GM04503 (cell line): ENCODE measurements around the gene KLK7.

Source experiments
- DNase-seq: peaks from one replicate; pipeline ENCODE4 v3.0.0-alpha.2; 2012; ENCODE audit warnings: low read depth

Gene KLK7

DNA sequence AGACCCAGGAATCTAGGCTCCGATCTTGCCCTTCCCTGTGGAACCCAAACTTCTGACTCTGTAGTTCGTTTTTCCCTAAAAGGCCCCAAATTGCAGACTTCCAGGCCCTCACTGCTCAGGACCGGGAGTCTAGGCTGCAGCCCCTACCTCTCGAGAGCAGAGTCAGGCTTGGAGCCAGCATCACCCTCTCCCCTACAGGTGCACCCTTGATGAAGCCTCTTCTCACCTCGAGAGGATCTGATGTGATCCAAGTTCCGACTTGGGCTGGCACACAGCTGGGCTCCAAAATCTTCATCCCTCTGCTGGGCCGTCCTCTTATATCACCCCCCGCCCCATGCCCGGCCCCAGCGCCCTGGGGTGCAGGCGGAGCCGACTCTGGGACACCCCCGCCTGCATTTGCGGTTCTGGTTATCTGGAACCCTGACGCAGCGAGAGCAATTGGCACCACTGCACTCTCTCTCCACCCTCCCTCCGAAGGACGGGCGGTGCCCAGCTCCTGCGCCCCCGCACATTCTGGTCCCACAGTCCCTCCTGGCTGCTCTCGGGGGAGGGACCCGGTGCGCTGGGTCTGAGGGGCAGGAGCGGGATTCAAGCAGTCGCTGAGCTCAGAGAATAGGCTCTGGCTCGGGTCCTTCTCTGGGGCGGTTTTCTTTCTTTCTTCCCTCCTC lies at the start of gene KLK7:
KLK7 (minus strand) TSS at position 293 of the 668 bp plus-strand sequence. CDS start 1,518 bp downstream, outside the sequence.
- DNase-seq = no peak

DNA sequence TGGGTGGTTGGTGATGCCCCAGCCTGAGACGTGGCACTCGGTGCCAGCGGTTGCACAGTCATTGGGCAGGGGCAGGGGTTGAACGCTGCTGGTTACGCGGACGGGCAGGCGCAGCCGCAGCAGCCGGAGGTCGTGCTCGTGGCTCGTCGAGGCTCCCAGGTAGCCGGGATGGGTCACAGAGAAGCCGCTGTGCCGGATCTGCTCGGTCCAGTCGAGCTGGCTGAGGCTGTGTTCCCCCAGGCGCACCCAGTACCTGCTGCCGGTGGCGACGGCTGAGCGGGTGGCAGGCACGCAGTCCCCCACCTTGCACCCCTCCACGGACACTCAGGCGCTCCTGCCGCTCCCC lies 48.1 kb upstream of the KLK7 start:
- no peak for DNase-seq

DNA sequence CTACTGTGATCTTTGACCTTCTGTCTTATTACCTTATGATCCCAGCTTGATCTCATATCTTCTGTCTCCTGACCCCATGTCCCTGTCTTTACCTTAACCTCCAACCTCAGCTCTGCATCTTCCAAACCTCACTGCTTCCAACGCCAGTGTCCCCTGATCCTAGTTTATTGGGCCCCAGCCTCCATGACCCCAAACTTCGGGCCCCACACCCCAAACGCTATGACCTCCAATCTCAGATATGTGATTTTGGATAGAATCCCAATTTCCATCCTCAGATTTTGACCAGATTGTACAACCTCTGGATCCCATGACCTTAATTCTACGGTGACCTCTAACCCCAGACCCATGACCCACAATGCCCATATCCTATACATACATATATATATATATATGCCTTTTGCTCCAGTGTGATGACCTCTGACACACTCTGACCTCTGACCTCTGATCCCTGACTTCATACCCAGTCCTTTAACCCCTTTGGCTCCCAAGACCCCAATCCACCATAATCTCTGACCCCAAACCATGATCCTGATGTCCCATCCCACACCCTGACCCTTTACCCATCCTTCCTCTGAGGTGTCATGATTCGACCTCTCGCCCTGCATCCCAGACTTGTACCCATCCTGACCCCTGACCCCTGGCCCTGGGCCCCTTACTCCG lies 47.6 kb upstream of the KLK7 start:
- no peak for DNase-seq

DNA sequence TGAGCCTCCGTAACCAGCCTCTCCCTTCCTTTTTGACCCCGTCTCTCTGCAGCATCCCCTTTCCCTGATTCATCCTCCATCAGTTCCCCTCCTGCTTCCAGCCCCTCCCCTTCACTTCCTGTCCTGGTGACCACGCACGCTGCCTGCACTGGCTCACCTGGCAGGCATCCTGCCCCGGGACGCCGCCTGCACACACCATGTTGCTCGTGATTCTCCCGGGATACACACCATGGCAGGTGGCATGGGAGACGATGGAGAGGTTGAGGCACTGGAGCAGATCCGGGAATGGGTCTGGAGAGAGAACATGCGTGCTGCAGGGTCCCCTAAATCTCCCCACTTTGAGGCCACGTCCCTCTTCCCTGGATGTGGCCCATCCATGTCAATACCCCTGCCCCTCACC lies 46.9 kb upstream of the KLK7 start:
- no peak for DNase-seq

DNA sequence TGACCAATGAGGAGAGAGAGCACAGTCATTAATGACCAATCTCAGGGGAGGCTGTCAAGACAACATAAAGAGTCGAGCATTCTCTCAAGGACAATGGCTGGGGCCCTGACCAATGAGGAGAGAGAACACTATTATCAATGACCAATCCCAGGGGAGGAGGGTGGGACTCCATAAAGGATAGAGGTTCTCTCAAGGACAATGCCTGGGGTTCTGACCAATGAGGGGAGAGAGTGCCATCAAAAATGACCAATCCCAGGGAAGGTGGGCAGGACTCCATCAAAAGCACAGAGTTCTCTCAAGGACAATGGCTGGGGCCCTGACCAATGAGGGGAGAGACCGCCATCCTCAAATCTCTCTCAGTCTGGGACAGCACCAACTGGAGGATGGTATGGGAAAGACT lies 46.0 kb upstream of the KLK7 start:
- DNase-seq = no peak

DNA sequence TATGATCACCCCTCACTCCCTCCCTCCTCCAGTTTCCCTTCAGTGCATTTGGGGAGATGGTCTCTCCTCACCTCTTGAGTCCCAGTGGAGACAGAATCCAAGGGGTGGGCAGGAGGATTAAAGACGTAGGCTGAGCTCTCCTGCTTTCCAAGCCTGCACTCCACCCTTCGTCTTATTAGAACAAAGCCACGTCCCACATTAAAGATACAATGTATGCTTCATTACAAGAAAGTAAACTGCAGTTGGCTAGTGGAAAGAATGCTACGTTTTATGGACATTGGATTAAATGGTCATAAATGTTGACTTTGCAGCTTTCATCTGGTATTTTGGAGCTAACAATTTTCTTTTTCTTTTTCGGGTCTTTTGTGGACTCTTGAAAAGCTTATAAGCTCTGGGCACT lies 44.2 kb upstream of the KLK7 start:
- no peak for DNase-seq

DNA sequence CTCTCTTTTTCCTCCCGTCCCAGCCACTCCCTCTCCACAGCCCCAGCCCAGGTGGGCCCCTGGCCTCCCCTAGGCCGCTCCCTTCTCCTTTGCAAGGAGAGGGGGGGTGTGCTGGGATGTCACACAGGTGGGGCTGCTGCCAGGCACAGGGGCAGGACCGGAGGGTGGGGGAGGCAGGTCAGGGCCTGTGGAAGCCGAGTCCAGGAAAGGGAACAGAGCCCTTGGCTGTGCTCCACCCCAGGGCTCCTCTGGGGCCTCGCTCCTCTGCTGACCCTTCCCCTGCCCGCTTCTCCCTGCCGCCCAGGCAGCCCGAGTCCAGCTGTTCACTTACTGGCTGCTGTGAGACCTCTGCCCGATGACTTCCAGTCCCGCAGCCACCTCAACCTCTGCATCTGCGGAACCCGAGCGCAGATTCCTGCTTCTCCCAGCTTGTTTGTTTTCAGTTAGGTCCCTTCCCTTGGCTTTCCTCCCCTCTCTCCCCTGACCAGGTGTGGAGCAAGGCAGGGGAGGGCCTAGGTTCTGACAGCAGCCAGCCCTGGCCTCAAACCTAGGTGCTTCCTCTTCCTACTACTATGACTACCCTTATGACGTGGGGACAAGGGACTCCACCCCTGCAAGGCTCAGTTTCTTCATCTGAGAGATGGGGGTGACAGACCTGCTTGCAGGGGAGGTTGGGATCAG lies 43.5 kb upstream of the KLK7 start:
- no peak for DNase-seq

DNA sequence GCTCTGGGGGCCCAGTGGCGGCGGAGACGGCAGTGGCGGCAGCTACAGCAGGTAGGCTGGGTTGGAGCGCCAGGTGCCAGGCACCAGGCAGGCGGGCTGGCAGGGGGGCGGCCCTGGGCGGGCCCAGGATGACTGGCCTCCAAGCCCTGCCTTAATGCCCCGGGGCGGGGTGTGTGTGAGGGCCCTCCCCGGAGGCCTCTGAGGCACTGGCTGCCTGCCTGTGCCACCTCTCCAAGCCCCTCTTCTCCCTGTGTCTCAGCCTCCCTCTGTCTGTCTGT lies 42.8 kb upstream of the KLK7 start, which contains the start of gene KLK11:
KLK11 (minus strand) TSS at position 63 of the 278 bp plus-strand sequence. CDS start 985 bp downstream, outside the sequence.
- DNase-seq = no peak

DNA sequence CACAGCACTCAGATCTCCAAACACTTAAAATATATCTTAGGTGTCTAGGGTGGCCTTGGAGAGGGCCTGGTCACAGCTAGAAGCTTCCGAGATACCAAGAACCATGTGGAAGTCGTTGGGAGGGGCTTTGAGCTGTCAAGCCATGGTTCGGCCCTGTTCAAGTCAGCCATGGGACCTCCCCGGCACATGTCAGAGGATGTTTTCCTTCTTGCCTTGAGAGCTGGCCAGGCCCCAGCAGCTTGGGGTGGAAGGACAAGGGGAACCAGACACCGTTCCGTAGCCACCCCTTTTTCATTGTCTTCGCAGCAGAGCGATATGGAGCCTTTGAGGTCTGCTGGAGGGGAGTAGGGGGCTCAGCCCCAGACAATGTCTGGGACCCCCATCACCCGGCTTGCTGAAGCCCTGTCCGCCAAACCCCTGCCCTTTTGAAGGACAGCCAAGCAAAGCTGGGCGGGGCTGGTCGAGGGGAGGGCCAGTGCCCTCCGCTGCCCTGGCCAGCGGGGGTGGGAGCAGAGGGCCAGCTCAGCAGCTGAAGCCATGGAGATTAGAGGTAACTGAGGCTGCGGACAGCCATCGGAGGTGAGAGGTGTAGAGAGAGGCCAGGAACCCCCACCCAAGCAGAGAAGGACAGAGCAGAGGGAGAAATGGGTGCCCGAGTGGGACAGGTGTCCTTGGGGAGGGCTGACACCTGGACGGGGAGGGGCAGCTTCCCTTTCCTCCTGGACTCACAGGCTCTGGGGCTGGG lies 42.3 kb upstream of the KLK7 start:
- DNase-seq = no peak

DNA sequence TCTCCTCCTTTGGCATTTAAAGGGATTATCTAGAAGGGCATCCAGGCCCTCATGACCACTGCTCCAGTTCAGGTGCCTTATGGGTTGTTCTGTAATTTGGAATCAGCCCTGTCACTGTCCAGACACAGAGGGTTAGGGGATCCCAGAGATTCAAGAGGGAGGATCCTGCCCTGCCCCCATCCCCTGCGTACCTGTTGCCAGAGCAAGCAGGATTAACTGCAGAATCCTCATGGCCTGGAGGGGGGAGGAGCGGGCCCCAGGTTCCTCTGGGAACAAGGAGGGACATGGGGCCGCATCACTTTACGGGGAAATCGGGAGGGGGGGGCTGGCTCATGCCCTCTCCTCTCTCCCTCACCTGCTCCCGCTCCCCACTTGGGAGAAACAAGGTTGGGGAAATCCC lies 41.7 kb upstream of the KLK7 start:
- no peak for DNase-seq

DNA sequence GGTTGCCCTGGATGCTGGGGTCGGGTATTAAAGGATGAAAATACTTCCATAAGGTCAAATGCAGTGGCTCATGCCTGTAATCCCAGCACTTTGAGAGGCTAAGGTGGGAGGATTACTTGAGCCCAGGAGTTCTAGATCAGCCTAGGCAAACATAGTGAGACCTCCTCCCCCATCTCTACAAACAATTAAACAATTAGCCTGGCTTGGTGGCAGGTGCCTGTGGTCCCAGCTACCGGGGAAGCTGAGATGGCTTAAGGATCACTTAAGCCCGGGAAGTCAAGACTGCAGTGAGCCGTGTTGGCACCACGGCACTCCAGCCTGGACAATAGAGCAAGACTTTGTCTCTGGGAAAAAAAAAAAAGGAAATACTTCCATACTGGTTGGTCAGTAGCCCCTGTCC lies 41.2 kb upstream of the KLK7 start:
- no peak for DNase-seq

DNA sequence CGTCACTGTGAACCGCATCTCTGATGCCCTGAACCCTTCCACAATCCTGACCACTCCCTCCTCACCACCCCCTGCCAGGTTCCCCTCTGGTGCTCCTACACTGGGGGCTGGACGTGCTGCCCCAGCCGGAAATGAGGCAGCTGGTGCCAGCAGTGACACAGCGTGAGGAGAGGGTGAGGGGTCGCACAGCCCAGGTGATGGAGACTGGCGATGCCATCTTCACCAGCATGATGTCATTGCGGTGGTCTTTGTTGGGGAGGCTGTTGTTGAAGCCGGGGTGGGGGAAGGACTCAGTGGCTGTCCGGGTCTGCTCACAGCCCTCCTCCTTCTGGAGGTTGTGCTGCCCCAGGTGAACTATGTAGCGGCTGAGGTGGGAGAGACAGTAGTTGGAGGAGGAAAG lies 40.2 kb upstream of the KLK7 start:
- no peak for DNase-seq

DNA sequence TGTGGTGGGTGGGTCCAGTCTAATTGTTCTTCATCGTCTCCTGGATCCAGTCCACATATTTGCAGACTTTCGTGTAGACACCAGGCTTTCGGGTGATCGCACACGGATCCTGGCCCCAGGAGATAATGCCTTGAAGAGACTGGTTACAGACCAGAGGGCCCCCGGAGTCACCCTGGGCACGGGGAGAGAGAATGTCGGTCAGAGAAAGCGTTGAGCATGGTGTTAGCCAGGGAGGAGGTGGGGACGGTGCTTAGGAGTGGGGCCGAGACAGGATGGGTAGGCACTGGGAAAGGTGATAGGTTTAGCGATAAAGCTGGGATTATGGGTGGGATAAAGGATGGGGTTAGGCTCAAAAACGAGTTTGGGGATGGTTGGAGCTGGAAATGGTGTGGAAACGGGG lies 38.8 kb upstream of the KLK7 start:
- no peak for DNase-seq

DNA sequence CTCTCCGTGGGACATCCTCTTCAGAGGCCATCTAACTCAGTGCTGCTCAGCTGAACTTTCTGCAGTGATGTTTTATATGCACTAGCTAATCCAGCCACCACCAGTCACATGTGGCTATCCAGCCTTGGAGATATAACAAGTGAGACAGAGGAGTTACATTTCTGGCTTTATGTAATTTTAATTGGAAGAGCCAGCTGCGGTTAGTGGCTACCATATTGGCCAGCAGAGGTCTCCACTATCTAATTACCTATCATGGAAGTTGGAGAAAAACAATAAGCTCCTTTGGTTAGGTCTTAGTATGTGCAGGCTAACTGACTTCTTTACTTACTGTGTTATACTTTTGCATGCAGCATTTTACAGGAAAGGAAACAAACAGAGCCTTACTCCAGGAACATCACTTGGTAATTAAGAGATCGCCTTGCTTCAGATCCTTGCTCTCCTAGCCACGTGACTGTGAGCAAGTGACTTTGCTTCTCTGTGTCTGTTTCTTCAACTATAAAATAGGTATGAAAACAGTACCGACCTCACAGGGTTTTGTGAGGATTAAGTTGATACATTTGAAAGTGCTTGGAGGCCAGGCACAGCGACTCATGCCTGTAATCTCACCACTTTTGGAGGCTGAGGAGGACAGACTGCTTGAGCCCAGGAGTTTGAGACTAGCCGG lies 37.4 kb upstream of the KLK7 start:
- no peak for DNase-seq

DNA sequence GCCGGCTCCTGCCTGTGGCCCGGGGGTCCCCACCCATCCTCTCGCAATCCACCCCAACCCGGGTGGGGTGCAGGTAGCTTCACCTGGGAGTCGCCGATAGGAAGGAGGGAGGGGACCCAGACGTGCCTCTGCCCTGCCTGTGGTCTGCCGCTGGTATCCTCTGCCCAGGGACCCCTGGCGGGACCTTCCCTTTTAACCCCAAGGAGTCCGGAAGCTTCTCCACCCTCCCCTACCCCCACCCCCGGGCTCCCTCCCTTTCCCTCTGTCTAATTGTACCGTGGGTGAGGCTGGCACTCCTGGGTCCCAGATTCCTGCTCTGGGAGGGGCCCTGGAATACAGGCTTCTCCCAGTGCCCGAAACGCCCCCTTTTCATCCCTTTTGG lies 35.8 kb upstream of the KLK7 start, which contains the start of gene KLK10:
KLK10 (minus strand) TSS at position 166 of the 382 bp plus-strand sequence. CDS start 579 bp downstream, outside the sequence.
- DNase-seq = no peak

DNA sequence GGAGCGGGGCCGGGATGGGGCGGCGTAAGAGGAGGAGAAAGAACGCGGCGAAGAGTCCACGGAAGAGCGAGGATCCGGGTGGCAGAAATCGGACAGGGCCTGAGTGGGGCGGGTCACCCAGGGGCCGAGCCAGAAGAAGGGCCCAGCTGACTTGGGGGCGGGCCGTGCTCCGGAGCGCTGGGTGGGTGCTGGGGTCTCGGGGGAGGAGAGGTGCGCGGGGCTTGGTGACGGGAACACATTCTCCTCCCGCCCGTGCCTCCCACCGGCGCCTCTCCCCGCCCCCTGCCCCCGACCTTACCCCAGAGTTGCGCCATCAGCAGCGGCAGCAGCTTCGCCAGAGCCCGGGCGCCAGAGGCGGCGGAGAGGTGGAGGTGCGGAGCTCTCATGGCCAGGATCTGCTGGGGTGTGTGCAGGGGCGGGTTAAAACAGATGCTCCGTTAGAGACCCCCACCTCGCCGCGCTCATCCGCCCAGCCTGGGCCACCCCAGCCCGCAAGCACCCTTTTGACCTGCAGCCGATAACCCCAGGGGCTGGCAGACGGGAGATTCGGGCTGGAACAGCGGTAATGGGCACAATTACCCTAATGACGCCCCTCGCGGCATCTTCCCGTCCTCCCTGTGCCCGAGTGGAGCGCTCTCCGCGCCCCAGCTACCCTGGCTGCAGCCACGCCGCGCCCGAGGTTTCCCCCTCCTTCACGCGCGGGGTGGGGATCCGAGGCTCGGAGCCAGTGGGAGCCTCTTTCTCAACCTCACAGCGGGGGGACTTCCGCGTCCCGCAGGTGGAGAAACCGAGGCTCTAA lies 35.2 kb upstream of the KLK7 start:
- DNase-seq = no peak

DNA sequence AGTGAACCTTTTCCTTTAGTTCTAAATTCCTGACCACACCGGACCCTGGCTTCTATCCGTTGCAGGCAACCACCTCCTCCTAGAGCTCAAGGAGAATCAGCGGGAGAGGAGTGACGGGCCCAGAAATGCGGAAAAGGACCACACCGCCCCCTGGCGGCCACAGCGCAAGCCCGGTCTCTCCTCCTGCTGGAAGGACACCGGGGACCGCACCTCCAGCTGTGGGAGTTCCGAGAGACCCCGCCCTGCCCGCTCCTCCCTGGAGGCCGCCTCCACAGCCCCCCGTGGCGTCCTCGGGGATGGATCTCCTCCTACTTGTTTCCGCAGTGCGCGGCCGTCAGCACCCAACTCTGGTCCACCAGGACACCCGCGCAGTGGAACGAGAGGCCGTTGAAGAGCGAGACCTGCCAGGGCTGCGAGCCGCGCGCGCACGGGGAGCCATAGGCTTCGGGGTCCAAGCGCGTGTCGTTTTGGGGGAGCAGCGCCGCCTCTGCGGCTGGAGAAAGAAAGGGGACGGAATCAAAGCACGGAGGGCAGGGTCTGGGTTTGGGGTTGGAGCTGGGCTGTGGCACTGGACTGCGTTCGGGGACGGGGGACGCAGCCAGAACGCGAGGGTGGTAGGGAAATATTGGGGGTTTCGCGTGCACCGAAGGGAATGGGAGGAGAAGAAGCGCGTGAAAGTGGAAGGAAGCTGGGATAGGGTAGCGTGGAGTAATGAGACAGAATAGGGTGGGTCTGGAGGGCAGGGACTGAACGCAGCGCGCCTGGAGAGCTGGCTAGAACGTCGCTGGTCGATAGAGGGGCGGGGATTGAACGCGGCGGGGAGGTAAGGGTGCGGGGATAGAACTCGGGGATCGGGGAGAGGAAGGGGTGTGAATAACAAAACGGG lies 33.3 kb upstream of the KLK7 start:
- no peak for DNase-seq

DNA sequence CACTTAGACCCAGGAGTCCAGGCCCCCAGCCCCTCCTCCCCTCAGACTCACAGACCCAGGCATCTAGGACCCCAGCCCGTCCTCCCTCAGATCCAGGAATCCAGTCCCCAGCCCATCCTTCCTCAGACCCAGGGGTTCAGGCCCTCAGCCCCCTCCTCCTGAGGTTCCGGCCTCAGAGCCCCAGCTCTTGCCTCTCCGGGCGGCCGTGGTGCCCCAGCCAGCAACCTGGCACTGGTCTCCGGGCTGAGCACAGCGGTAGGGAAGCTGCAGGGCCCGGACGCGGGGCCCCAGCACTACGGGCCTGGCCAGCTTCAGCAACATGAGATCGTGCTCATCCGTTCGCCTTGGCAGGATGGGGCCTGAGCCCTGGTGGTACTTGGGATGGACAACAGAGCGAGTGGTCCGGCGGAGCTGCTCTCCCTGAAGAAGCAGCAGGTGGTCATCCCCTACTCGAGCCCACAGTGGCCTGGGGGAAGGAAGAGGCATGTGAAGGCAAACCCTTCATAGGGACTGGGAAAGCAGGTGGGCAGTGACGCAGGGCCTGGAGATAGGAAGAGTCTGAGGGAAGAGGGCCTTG lies 32.1 kb upstream of the KLK7 start:
- no peak for DNase-seq

DNA sequence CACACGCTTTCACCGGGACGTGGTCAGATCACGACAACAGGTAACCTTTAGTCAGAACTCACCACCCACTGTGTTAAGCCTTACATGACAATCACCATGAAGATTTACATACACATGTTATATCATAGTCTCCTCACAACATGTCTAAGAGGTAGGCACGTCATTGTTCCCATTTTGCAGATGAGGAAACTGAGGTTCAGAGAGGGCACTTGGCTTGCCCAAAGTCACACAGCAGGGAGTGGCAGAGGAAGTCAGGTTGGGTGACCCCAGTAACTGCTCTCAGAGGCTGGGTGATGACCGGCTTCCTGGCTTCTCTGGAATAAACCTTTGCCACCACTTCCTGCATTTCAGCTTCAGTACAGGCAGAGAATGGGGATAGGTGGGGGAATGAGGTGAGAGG lies 30.5 kb upstream of the KLK7 start:
- no peak for DNase-seq

DNA sequence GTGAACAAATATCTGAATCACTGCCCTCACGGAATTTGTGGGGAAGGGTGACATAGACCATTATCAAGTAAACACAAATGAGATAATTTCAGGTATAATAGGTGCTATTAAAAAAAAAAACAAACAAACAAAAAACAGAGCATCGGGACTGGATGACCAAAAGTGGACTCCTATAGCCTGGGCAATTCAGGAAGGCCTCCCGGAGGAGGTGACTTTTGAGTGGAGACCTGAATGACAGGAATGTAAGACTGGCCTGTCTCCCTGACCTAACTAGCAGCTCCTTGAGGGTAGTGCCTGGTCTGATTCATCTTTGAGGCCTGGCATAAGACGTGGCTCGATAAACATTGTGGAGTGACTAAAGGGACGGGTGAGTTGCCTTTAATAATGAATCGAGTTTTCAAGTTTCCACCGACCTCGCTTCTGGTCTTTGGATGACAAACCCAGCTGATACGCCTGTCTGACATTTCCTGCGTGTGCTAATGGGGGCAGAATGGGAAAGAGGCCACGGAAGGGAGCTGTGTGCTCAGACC lies 29.0 kb upstream of the KLK7 start:
- no peak for DNase-seq
